Transverse colon (tissue), 4 donors: ENCODE data around the gene GBP1. TPM values are rescaled to one million over a fixed set of nuclear protein-coding genes. Genes with fewer than 3 reads are reported as not detected.
"Not testable (repeated sequence)": the region's sequence is repeated elsewhere in the genome, so short reads cannot be mapped to it uniquely, and the experiment has no call there.

Source experiments
- DNase-seq: peaks from one replicate; pipeline ENCODE4 v3.0.0-alpha.2; 2019
- H3K27ac ChIP-seq, 4 donors: fragments of 200-600 bp; sonication (generic); 2 replicates each; pipeline ENCODE4 v1.5.1; 2016 to 2018; ENCODE audit warnings: inconsistent platforms in 4 of 4
- H3K27me3 ChIP-seq: fragments of 200-600 bp; sonication (generic); 2 replicates; pipeline ENCODE4 v1.5.1; 2017; ENCODE audit warnings: inconsistent platforms
- H3K36me3 ChIP-seq, 4 donors: fragments of 200-600 bp; sonication (generic); 2 replicates each; pipeline ENCODE4 v1.5.1; 2017 to 2019; ENCODE audit warnings: inconsistent platforms in 4 of 4
- H3K4me1 ChIP-seq, 4 donors: fragments of 200-600 bp; sonication (generic); 2 replicates each; pipeline ENCODE4 v1.5.1; 2017 to 2020; ENCODE audit warnings: inconsistent platforms in 4 of 4
- H3K4me3 ChIP-seq, 4 donors: fragments of 200-600 bp; sonication (generic); 1 replicate in 1 of 4; 2 replicates in 3 of 4; pipeline versions ENCODE4 v1.5.1 to v1.6.1; 2017 to 2019; ENCODE audit warnings: inconsistent platforms in 4 of 4
- H3K9me3 ChIP-seq, 2 donors: fragments of 200-600 bp; sonication (generic); 2 replicates each; pipeline ENCODE4 v1.5.1; 2017 to 2019; ENCODE audit warnings: inconsistent platforms in 2 of 2
- CTCF ChIP-seq, 5 experiments: fragments of 200-600 bp in 3 of 5; fragments of 450-650 bp in 2 of 5; sonication (generic) in 3 of 5; IDR thresholded peaks; 1 replicate in 2 of 5; 2 replicates in 3 of 5; pipeline ENCODE4 v1.5.1; 2016 to 2017; ENCODE audit warnings: antibody characterized with exemption in 5 of 5, inconsistent platforms in 3 of 5, mild to moderate bottlenecking in 2 of 5, moderate library complexity in 1 of 5
- EP300 ChIP-seq: sonication (generic); formaldehyde crosslinking; IDR thresholded peaks from one replicate; pipeline ENCODE4 v1.6.1; 2017; ENCODE audit warnings: antibody characterized with exemption, low read depth
- POLR2A ChIP-seq: fragments of 450-650 bp; IDR thresholded peaks from one replicate; pipeline ENCODE4 v1.6.1; 2016; ENCODE audit warnings: antibody characterized with exemption, mild to moderate bottlenecking, moderate library complexity
- POLR2AphosphoS5 ChIP-seq, 3 donors: sonication (generic); formaldehyde crosslinking; IDR thresholded peaks; one replicate each; pipeline ENCODE4 v1.6.1; 2016; ENCODE audit warnings: antibody characterized with exemption in 3 of 3
- WGBS, 2 donors: methylation state at CpG; one replicate each; pipeline ENCODE4 v1.1.5; 2018; ENCODE audit warnings: low coverage in 1 of 2; 5-methylcytosine and 5-hydroxymethylcytosine counted together
- in situ Hi-C, 4 donors: fragments of 200-750 bp; cut with MboI; loops; one replicate each; pipeline versions ENCODE4 v1.15.0 to v1.15.1; 2017; ENCODE audit warnings: low sequenced_read_pairs in 3 of 4, low pct_ligation_motif_present in 1 of 4, low pct_unique_long_range_greater_than_20kb in 1 of 4
- intact Hi-C: fragments of 100-400 bp; cut with DNase I; formaldehyde crosslinking; loops from one replicate; pipeline ENCODE4 v1.15.1; 2023; ENCODE audit warnings: low total_unique reads
- total RNA-seq, 4 donors: library from RNA; depleted of rRNA; stranded (reverse); fragments of >200 nt; gene quantifications; one replicate each; pipeline ENCODE4 v1.1.0, GENCODE V29; 2016

Gene GBP1
- total RNA-seq, 4 donors from 2014 or later = 3.0 to 50.2 (median 23.2) TPM

GRCh38 chr1:89041119-89041641 lies 23.8 kb downstream of the GBP1 start:
- DNase-seq = no peak
- no peaks in the 10 kb centered on the region for H3K36me3 ChIP-seq
- no peak for TF ChIP-seq POLR2A
- no peak for TF ChIP-seq POLR2AphosphoS5 (IDR thresholded peaks at IDR 0.05)
- no peak for TF ChIP-seq CTCF (IDR thresholded peaks at IDR 0.05)
- TF ChIP-seq EP300 = no peak
- intact Hi-C loops = no loop called here
- 64 to 78% methylated on average over 3 of the region's 3 CpGs for WGBS, 2 donors
- H3K27ac ChIP-seq = no peak overlapping the region
- in situ Hi-C loops = no loop called here
- no peaks in the 10 kb centered on the region for H3K27me3 ChIP-seq
- H3K9me3 ChIP-seq = no peaks in the 10 kb centered on the region
- H3K4me1 ChIP-seq = peaks cover 0 to 11% (median 5%) of the 10 kb centered on the region in 4 donors
- H3K4me3 ChIP-seq = no peak overlapping the region

- TF ChIP-seq POLR2A = no peak
- Histone ChIP-seq H3K36me3 (no peaks in the 10 kb centered on the region), H3K27me3 (no peaks in the 10 kb centered on the region), H3K9me3 (no peaks in the 10 kb centered on the region), H3K4me3 (no peak overlapping the region), H3K4me1 (peaks cover 0 to 10% (median 6%) of the 10 kb centered on the region in 4 donors), H3K27ac (no peak overlapping the region)
- DNase-seq = no peak
- intact Hi-C loops (no loop called here), in situ Hi-C loops (no loop called here)
- WGBS, 2 donors = 91 to 100% methylated on average over 1 of the region's 1 CpG
These were observed 24.7 kb downstream of the GBP1 start for GRCh38 chr1:89040315-89040626.

- no peak for DNase-seq
- TF ChIP-seq POLR2AphosphoS5 (IDR thresholded peaks at IDR 0.05) (no peak), POLR2A (no peak), EP300 (no peak), CTCF (IDR thresholded peaks at IDR 0.05) (no peak)
- Histone ChIP-seq H3K9me3 (no peaks in the 10 kb centered on the region), H3K27me3 (no peaks in the 10 kb centered on the region), H3K27ac (no peak overlapping the region), H3K4me1 (peaks cover 0 to 5% (median 4%) of the 10 kb centered on the region in 4 donors), H3K4me3 (no peak overlapping the region), H3K36me3 (no peaks in the 10 kb centered on the region)
- in situ Hi-C loops (no loop called here), intact Hi-C loops (no loop called here)
- 71 to 76% methylated on average over 1 of the region's 1 CpG for WGBS, 2 donors
These were observed 27.8 kb downstream of the GBP1 start for GRCh38 chr1:89037186-89037585.

GRCh38 chr1:89035080-89035479 lies 29.9 kb downstream of the GBP1 start:
- in situ Hi-C loops = no loop called here
- H3K27me3 ChIP-seq = no peaks in the 10 kb centered on the region
- intact Hi-C loops = no loop called here
- no peak overlapping the region for H3K27ac ChIP-seq
- DNase-seq = peak; percentile 30
- H3K9me3 ChIP-seq = no peaks in the 10 kb centered on the region
- no peak overlapping the region for H3K4me3 ChIP-seq
- peaks cover 0 to 5% (median 4%) of the 10 kb centered on the region in 4 donors for H3K4me1 ChIP-seq
- 48% methylated on average over 1 of the region's 1 CpG; no CpG with 5 or more reads in 1 of the 2 donors for WGBS, 2 donors
- TF ChIP-seq CTCF (IDR thresholded peaks at IDR 0.05) (no peak), EP300 (no peak), POLR2A (no peak)
- H3K36me3 ChIP-seq = no peaks in the 10 kb centered on the region

- in situ Hi-C loops, H3K36me3 ChIP-seq, H3K27me3 ChIP-seq, H3K27ac ChIP-seq, H3K4me3 ChIP-seq, H3K9me3 ChIP-seq, H3K4me1 ChIP-seq, intact Hi-C loops, DNase-seq: not testable (repeated sequence)
- WGBS, 2 donors = 94% methylated on average over 5 of the region's 5 CpGs; no CpG with 5 or more reads in 1 of the 2 donors
These were observed 31.0 kb downstream of the GBP1 start for GRCh38 chr1:89034004-89034403.

- intact Hi-C loops, H3K4me3 ChIP-seq, H3K4me1 ChIP-seq, H3K9me3 ChIP-seq, H3K36me3 ChIP-seq, H3K27ac ChIP-seq, in situ Hi-C loops, H3K27me3 ChIP-seq, DNase-seq: not testable (repeated sequence)
- WGBS, 2 donors = 65 to 67% methylated on average over 1 to 2 of the region's 2 CpGs
These were observed 36.0 kb downstream of the GBP1 start for GRCh38 chr1:89029051-89029450.
